H1 (cell line): ENCODE measurements around the gene HTR3B. TPM values are rescaled to one million over a fixed set of nuclear protein-coding genes. Genes with fewer than 3 reads are reported as not detected.

ENCODE experiments used
- CTCF ChIA-PET: fragments of 300-600 bp; sonication (Branson Sonifier 250); formaldehyde crosslinking; loops from one replicate; lab custom pipeline; 2021; ENCODE audit not compliant: partially characterized antibody; lab: Charles Lee
- POLR2A ChIA-PET: fragments of 300-600 bp; sonication (Branson Sonifier 250); formaldehyde crosslinking; loops from one replicate; lab custom pipeline; 2021; ENCODE audit warnings: inconsistent platforms; ENCODE audit not compliant: partially characterized antibody; lab: Charles Lee
- DNase-seq, 2 experiments: peaks; one replicate each; pipeline versions ENCODE4 v3.0.0 to v3.0.0-alpha.2; 2010 to 2022; ENCODE audit warnings: low spot score in 2 of 2, low read depth in 1 of 2, mixed read lengths in 1 of 2
- FAIRE-seq: peaks from 2 replicates; lab custom pipeline; 2011; peaks lifted over from hg19 to GRCh38; lab: Jason Lieb, UNC
- H2AFZ ChIP-seq: 2 replicates; pipeline ENCODE4 v1.8.1; 2012; ENCODE audit warnings: low read length, inconsistent platforms
- H2AK5ac ChIP-seq: 2 replicates; pipeline ENCODE4 v1.6.1; 2013; ENCODE audit warnings: low read depth, low read length
- H2BK120ac ChIP-seq: replicated peaks from 2 replicates; pipeline ENCODE3; 2013; ENCODE audit warnings: low read depth, low read length, inconsistent platforms
- H2BK12ac ChIP-seq: 2 replicates; pipeline ENCODE4 v1.6.1; 2013; ENCODE audit warnings: low read depth, low read length
- H2BK15ac ChIP-seq: 2 replicates; pipeline ENCODE4 v1.6.1; 2013; ENCODE audit warnings: low read length
- H2BK20ac ChIP-seq: 2 replicates; pipeline ENCODE4 v1.6.1; 2013; ENCODE audit warnings: low read length
- H2BK5ac ChIP-seq: 2 replicates; pipeline ENCODE4 v1.6.1; 2013; ENCODE audit warnings: low read depth, low read length
- H3K14ac ChIP-seq: 2 replicates; pipeline ENCODE4 v1.6.1; 2013; ENCODE audit warnings: inconsistent platforms; ENCODE audit not compliant: insufficient read length
- H3K18ac ChIP-seq: 2 replicates; pipeline ENCODE4 v1.6.1; 2013; ENCODE audit warnings: low read length; ENCODE audit errors: extremely low read depth
- H3K23ac ChIP-seq: 2 replicates; pipeline ENCODE4 v1.6.1; 2013; ENCODE audit warnings: inconsistent platforms; ENCODE audit not compliant: insufficient read length
- H3K23me2 ChIP-seq: 2 replicates; pipeline ENCODE4 v1.6.1; 2013; ENCODE audit warnings: low read depth, low read length
- H3K27ac ChIP-seq: 2 replicates; pipeline ENCODE4 v1.6.1; 2011; ENCODE audit warnings: low read depth, low read length, inconsistent platforms
- H3K27me3 ChIP-seq, 4 experiments: replicated peaks in 1 of 4; 1 replicate in 1 of 4; 2 replicates in 3 of 4; pipeline versions ENCODE4 v1.6.1 to v1.8.1; 2011 to 2013; ENCODE audit warnings: low read length in 3 of 4, mild to moderate bottlenecking in 3 of 4, inconsistent platforms in 2 of 4, mixed read lengths in 2 of 4, moderate library complexity in 1 of 4; ENCODE audit not compliant: control insufficient read depth in 3 of 4, insufficient read depth in 3 of 4; ENCODE audit errors: extremely low read depth in 1 of 4
- H3K36me3 ChIP-seq, 4 experiments: 2 replicates each; pipeline versions ENCODE4 v1.6.1 to v1.8.1; 2011 to 2013; ENCODE audit warnings: mild to moderate bottlenecking in 4 of 4, low read length in 3 of 4, moderate library complexity in 2 of 4, control low read depth in 1 of 4, inconsistent platforms in 1 of 4; ENCODE audit not compliant: insufficient read depth in 4 of 4, control insufficient read depth in 2 of 4
- H3K4ac ChIP-seq: replicated peaks from 2 replicates; pipeline ENCODE3; 2013; ENCODE audit warnings: low read length, low read depth, mixed read lengths, inconsistent platforms; ENCODE audit not compliant: insufficient read length
- H3K4me1 ChIP-seq, 4 experiments: replicated peaks in 1 of 4; 1 replicate in 1 of 4; 2 replicates in 3 of 4; pipeline versions ENCODE4 v1.6.1 to v1.8.1; 2011 to 2013; ENCODE audit warnings: low read length in 3 of 4, inconsistent platforms in 2 of 4, mixed read lengths in 1 of 4; ENCODE audit not compliant: insufficient read depth in 4 of 4, control insufficient read depth in 3 of 4
- H3K4me2 ChIP-seq, 2 experiments: 2 replicates each; pipeline versions ENCODE4 v1.6.1 to v1.8.1; 2011 to 2013; ENCODE audit warnings: low read depth in 2 of 2, low read length in 2 of 2, control low read depth in 1 of 2, inconsistent platforms in 1 of 2, mild to moderate bottlenecking in 1 of 2; ENCODE audit not compliant: insufficient read depth in 1 of 2
- H3K4me3 ChIP-seq, 4 experiments: fragments of 200-600, 300-600 bp in 1 of 4; sonication (generic), shearing (Covaris generic), sonication (Bioruptor Twin) in 1 of 4; 2 replicates each; pipeline versions ENCODE4 v1.5.1 to v1.8.1; 2011 to 2016; ENCODE audit warnings: low read length in 4 of 4, low read depth in 3 of 4, control low read depth in 2 of 4, inconsistent platforms in 2 of 4, mild to moderate bottlenecking in 2 of 4, mixed read lengths in 1 of 4, moderate library complexity in 1 of 4; ENCODE audit not compliant: insufficient read depth in 2 of 4; ENCODE audit errors: extremely low read depth in 1 of 4
- H3K56ac ChIP-seq: replicated peaks from 2 replicates; pipeline ENCODE3; 2013; ENCODE audit warnings: low read depth, mild to moderate bottlenecking, mixed read lengths, low read length, inconsistent platforms; ENCODE audit not compliant: insufficient read length
- H3K79me1 ChIP-seq: 2 replicates; pipeline ENCODE4 v1.6.1; 2013; ENCODE audit warnings: low read depth, low read length, control low read depth
- H3K79me2 ChIP-seq, 2 experiments: 2 replicates each; pipeline versions ENCODE4 v1.6.1 to v1.8.1; 2012 to 2013; ENCODE audit warnings: low read length in 2 of 2, mild to moderate bottlenecking in 2 of 2, inconsistent platforms in 1 of 2; ENCODE audit not compliant: insufficient read depth in 2 of 2, control insufficient read depth in 1 of 2
- H3K9ac ChIP-seq, 4 experiments: replicated peaks in 1 of 4; 1 replicate in 1 of 4; 2 replicates in 3 of 4; pipeline versions ENCODE4 v1.6.1 to v1.8.1; 2011 to 2013; ENCODE audit warnings: low read depth in 3 of 4, low read length in 3 of 4, control low read depth in 2 of 4, mild to moderate bottlenecking in 2 of 4, moderate library complexity in 2 of 4, inconsistent platforms in 1 of 4; ENCODE audit errors: extremely low read depth in 1 of 4
- H3K9me3 ChIP-seq, 2 experiments: 2 replicates each; pipeline versions ENCODE4 v1.6.1 to v1.8.1; 2012 to 2013; ENCODE audit warnings: mild to moderate bottlenecking in 2 of 2, moderate library complexity in 2 of 2, control low read depth in 1 of 2, inconsistent platforms in 1 of 2, low read depth in 1 of 2, low read length in 1 of 2, mixed read lengths in 1 of 2; ENCODE audit not compliant: insufficient read depth in 2 of 2
- H4K20me1 ChIP-seq, 2 experiments: replicated peaks in 1 of 2; 2 replicates each; pipeline versions ENCODE3 to v1.8.1; 2011 to 2013; ENCODE audit warnings: inconsistent platforms in 2 of 2, low read length in 2 of 2, mild to moderate bottlenecking in 1 of 2; ENCODE audit not compliant: insufficient read depth in 2 of 2, control insufficient read depth in 1 of 2
- H4K5ac ChIP-seq: 2 replicates; pipeline ENCODE4 v1.6.1; 2013; ENCODE audit warnings: low read length, low read depth, mixed read lengths, inconsistent platforms; ENCODE audit not compliant: insufficient read length
- H4K8ac ChIP-seq: 2 replicates; pipeline ENCODE4 v1.8.0; 2013; ENCODE audit warnings: mild to moderate bottlenecking, moderate library complexity, low read length, inconsistent platforms; ENCODE audit not compliant: insufficient read depth; ENCODE audit errors: extremely low read depth
- H4K91ac ChIP-seq: replicated peaks from 2 replicates; pipeline ENCODE3; 2013; ENCODE audit warnings: low read length, mixed read lengths, inconsistent platforms; ENCODE audit not compliant: insufficient read length
- BCL11A ChIP-seq, 2 experiments: IDR thresholded peaks; one replicate each; pipeline ENCODE4 v1.6.1; 2011; ENCODE audit warnings: low read depth in 2 of 2, low read length in 2 of 2, mild to moderate bottlenecking in 2 of 2
- CBX5 ChIP-seq: fragments of 300-800, 300-1000 bp; sonication (generic); IDR thresholded peaks from 2 replicates; pipeline ENCODE4 v1.7.1; 2016; ENCODE audit warnings: antibody characterized with exemption, low read length, low read depth
- CHD1 ChIP-seq: IDR thresholded peaks from 2 replicates; pipeline ENCODE4 v1.6.1; 2012; ENCODE audit warnings: low read depth, low read length, improper control_type of control experiment
- WGBS, 2 experiments: shearing (Covaris generic) in 1 of 2; methylation state at CpG; one replicate each; pipeline versions ENCODE4 v1.1.6 to v1.1.7; 2013 to 2015; ENCODE audit warnings: low lambda C conversion rate in 2 of 2, mixed read lengths in 2 of 2, inconsistent platforms in 1 of 2, low coverage in 1 of 2, missing lambda C conversion rate in 1 of 2; ENCODE audit not compliant: insufficient replicate concordance in 2 of 2, insufficient coverage in 1 of 2, insufficient read length in 1 of 2; ENCODE audit errors: extremely low coverage in 1 of 2, missing lambda C conversion rate in 1 of 2; 5-methylcytosine and 5-hydroxymethylcytosine counted together
- polyA plus RNA-seq, 7 experiments: library from polyadenylated mRNA; depleted of rRNA in 3 of 7; stranded (reverse) in 5 of 7; unstranded in 2 of 7; fragments of >200 nt in 5 of 7; fragments of 200-250 nt in 2 of 7; gene quantifications; 1 replicate in 5 of 7; 2 replicates in 1 of 7; 4 replicates in 1 of 7; pipeline versions ENCODE4 v1.2.1 to v1.2.3, GENCODE V29; 2011 to 2013; ENCODE audit warnings: missing spikeins in 2 of 7, mixed read lengths in 2 of 7
- total RNA-seq: library from RNA; stranded (reverse); fragmentation: NEBNext Ultra II Directional; extraction: Animal tissue kit (Norgen Biotek cat#: 25700); gene quantifications from 2 replicates; pipeline ENCODE4 v1.2.1, GENCODE V29; 2021

Gene HTR3B
- total and polyA plus RNA-seq, 2 of the 8 experiments (the other 6 are each of a cell fraction or from before 2014, with no cell fraction given) = not detected

DNA sequence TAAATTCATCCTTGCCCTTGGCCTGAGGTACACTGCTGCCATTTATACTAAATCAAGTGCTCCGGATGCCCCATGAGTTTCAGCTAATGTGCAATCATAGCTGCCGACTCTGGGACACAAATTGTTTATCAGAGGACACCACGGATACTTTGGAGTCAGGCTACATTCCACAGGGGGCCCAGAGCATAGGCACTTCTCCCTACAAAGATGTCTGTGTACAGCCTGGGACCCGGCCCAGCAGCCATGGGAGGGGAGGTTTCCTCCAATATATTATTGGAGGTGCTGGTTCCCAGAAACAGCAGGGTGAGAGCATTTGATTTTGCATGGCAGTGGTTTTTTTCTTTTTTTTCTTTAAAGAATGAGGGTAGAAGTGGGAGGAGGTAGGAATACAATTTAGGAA is 31.3 kb downstream of the HTR3B start:
- Histone ChIP-seq H3K79me2 (no peaks in the 10 kb centered on the region), H3K27me3 (no peaks in the 10 kb centered on the region), H3K23me2 (no peaks in the 10 kb centered on the region), H3K9me3 (no peaks in the 10 kb centered on the region), H2BK20ac (no peak overlapping the region), H2AK5ac (no peak overlapping the region), H3K4ac (no peak overlapping the region), H3K4me1 (peaks cover 0 to 17% (median 5%) of the 10 kb centered on the region in 4 experiments; a peak in 3 of 7 replicates), H4K91ac (no peak overlapping the region), H2BK12ac (no peak overlapping the region), H3K4me2 (no peak overlapping the region), H3K14ac (no peak overlapping the region), H3K18ac (no peak overlapping the region), H4K20me1 (no peaks in the 10 kb centered on the region), H4K8ac (no peak overlapping the region), H3K27ac (no peak overlapping the region), H3K56ac (no peak overlapping the region), H3K36me3 (no peaks in the 10 kb centered on the region), H2BK15ac (no peak overlapping the region; the same call in 1 of the 2 replicates), H3K4me3 (no peak overlapping the region), H3K79me1 (no peaks in the 10 kb centered on the region), H2BK120ac (no peak overlapping the region), H3K9ac (no peak overlapping the region), H4K5ac (no peak overlapping the region), H2BK5ac (no peak overlapping the region), H2AFZ (no peak overlapping the region), H3K23ac (no peak overlapping the region)
- 92% methylated on average over 4 of the region's 4 CpGs; no CpG with 5 or more reads in 1 of the 2 experiments for WGBS, 2 experiments
- FAIRE-seq = no peak
- no peak for TF ChIP-seq CBX5
- no peak for TF ChIP-seq CHD1
- no peak for TF ChIP-seq BCL11A (IDR thresholded peaks at IDR 0.05; ENCODE audit: low read depth in 2 of 2, low read length in 2 of 2)
- CTCF ChIA-PET = interaction anchor here (0.9 to 1.4 kb wide), 2 partner anchors 10 to 35 kb away, joined by 3 read pairs; no protein-coding TSS in a partner anchor
- POLR2A ChIA-PET = no interaction called here
- DNase-seq = no peak
